Measurements from ENCODE around the gene SERGEF. TPM values are rescaled to one million over a fixed set of nuclear protein-coding genes. Genes with fewer than 3 reads are reported as not detected.

Gene SERGEF
- total and polyA plus RNA-seq, 2 of the 13 experiments (the other 11 are each of a cell fraction or from before 2014, with no cell fraction given), result 54.5 to 114 TPM

DNA sequence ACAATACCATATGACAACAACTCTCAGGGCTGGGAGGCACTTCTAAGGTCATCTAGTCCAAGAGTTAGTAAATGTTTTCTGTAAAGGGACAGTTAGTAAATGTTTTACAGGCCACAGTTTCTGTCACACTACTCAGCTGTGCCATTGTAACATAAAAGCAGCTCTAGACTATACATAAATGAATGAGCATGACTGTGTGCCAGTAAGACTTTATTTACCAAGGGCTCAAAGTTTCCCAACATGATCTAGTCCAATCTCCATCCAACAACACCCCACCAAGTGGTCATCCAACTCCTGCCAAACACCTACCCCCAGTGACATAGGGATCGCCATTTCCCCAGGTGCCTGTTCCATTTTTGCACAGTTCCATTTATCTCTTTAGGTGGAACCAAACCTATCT lies 12.1 kb downstream of the SERGEF start (continued):
- TF ChIP-seq, protein P1, sequence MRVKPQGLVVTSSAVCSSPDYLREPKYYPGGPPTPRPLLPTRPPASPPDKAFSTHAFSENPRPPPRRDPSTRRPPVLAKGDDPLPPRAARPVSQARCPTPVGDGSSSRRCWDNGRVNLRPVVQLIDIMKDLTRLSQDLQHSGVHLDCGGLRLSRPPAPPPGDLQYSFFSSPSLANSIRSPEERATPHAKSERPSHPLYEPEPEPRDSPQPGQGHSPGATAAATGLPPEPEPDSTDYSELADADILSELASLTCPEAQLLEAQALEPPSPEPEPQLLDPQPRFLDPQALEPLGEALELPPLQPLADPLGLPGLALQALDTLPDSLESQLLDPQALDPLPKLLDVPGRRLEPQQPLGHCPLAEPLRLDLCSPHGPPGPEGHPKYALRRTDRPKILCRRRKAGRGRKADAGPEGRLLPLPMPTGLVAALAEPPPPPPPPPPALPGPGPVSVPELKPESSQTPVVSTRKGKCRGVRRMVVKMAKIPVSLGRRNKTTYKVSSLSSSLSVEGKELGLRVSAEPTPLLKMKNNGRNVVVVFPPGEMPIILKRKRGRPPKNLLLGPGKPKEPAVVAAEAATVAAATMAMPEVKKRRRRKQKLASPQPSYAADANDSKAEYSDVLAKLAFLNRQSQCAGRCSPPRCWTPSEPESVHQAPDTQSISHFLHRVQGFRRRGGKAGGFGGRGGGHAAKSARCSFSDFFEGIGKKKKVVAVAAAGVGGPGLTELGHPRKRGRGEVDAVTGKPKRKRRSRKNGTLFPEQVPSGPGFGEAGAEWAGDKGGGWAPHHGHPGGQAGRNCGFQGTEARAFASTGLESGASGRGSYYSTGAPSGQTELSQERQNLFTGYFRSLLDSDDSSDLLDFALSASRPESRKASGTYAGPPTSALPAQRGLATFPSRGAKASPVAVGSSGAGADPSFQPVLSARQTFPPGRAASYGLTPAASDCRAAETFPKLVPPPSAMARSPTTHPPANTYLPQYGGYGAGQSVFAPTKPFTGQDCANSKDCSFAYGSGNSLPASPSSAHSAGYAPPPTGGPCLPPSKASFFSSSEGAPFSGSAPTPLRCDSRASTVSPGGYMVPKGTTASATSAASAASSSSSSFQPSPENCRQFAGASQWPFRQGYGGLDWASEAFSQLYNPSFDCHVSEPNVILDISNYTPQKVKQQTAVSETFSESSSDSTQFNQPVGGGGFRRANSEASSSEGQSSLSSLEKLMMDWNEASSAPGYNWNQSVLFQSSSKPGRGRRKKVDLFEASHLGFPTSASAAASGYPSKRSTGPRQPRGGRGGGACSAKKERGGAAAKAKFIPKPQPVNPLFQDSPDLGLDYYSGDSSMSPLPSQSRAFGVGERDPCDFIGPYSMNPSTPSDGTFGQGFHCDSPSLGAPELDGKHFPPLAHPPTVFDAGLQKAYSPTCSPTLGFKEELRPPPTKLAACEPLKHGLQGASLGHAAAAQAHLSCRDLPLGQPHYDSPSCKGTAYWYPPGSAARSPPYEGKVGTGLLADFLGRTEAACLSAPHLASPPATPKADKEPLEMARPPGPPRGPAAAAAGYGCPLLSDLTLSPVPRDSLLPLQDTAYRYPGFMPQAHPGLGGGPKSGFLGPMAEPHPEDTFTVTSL (CRISPR knock-in tag; IDR thresholded peaks at IDR 0.05; ENCODE audit: borderline replicate concordance), result peak; percentile 66; the same call in 1 of the 2 replicates
- TF ChIP-seq FOXJ3 (CRISPR knock-in tag; IDR thresholded peaks at IDR 0.05; ENCODE audit: borderline replicate concordance) (peak; percentile 73; the same call in 1 of the 2 replicates), SRY (CRISPR knock-in tag; IDR thresholded peaks at IDR 0.05) (no peak), FOSL2 (CRISPR knock-in tag; IDR thresholded peaks at IDR 0.05) (peak; percentile 66), MED1 (CRISPR knock-in tag; IDR thresholded peaks at IDR 0.05) (peak; percentile 84), RORA (CRISPR knock-in tag; IDR thresholded peaks at IDR 0.05) (no peak), ZMYM2 (CRISPR knock-in tag; IDR thresholded peaks at IDR 0.05) (peak; percentile 56; the same call in 1 of the 2 replicates), EP300 (IDR thresholded peaks at IDR 0.05; ENCODE audit: low read depth in 2 of 2, low read length in 2 of 2) (peak in 1 of 2 experiments; percentile 75; a peak in 2 of 4 replicates), EP300 (CRISPR knock-in tag; IDR thresholded peaks at IDR 0.05; ENCODE audit: borderline replicate concordance) (0 out of 2 replicates have a peak, but pooled peaks have one; percentile 33)
- TF ChIP-seq, protein P2, sequence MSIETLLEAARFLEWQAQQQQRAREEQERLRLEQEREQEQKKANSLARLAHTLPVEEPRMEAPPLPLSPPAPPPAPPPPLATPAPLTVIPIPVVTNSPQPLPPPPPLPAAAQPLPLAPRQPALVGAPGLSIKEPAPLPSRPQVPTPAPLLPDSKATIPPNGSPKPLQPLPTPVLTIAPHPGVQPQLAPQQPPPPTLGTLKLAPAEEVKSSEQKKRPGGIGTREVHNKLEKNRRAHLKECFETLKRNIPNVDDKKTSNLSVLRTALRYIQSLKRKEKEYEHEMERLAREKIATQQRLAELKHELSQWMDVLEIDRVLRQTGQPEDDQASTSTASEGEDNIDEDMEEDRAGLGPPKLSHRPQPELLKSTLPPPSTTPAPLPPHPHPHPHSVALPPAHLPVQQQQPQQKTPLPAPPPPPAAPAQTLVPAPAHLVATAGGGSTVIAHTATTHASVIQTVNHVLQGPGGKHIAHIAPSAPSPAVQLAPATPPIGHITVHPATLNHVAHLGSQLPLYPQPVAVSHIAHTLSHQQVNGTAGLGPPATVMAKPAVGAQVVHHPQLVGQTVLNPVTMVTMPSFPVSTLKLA (IDR thresholded peaks at IDR 0.05), result peak; percentile 14; the same call in 1 of the 2 replicates
- TF ChIP-seq, protein P3, sequence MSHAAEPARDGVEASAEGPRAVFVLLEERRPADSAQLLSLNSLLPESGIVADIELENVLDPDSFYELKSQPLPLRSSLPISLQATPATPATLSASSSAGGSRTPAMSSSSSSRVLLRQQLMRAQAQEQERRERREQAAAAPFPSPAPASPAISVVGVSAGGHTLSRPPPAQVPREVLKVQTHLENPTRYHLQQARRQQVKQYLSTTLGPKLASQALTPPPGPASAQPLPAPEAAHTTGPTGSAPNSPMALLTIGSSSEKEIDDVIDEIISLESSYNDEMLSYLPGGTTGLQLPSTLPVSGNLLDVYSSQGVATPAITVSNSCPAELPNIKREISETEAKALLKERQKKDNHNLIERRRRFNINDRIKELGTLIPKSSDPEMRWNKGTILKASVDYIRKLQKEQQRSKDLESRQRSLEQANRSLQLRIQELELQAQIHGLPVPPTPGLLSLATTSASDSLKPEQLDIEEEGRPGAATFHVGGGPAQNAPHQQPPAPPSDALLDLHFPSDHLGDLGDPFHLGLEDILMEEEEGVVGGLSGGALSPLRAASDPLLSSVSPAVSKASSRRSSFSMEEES (CRISPR knock-in tag; IDR thresholded peaks at IDR 0.05), result 0 out of 2 replicates have a peak, but pooled peaks have one; percentile 15
- TF ChIP-seq, protein P4, sequence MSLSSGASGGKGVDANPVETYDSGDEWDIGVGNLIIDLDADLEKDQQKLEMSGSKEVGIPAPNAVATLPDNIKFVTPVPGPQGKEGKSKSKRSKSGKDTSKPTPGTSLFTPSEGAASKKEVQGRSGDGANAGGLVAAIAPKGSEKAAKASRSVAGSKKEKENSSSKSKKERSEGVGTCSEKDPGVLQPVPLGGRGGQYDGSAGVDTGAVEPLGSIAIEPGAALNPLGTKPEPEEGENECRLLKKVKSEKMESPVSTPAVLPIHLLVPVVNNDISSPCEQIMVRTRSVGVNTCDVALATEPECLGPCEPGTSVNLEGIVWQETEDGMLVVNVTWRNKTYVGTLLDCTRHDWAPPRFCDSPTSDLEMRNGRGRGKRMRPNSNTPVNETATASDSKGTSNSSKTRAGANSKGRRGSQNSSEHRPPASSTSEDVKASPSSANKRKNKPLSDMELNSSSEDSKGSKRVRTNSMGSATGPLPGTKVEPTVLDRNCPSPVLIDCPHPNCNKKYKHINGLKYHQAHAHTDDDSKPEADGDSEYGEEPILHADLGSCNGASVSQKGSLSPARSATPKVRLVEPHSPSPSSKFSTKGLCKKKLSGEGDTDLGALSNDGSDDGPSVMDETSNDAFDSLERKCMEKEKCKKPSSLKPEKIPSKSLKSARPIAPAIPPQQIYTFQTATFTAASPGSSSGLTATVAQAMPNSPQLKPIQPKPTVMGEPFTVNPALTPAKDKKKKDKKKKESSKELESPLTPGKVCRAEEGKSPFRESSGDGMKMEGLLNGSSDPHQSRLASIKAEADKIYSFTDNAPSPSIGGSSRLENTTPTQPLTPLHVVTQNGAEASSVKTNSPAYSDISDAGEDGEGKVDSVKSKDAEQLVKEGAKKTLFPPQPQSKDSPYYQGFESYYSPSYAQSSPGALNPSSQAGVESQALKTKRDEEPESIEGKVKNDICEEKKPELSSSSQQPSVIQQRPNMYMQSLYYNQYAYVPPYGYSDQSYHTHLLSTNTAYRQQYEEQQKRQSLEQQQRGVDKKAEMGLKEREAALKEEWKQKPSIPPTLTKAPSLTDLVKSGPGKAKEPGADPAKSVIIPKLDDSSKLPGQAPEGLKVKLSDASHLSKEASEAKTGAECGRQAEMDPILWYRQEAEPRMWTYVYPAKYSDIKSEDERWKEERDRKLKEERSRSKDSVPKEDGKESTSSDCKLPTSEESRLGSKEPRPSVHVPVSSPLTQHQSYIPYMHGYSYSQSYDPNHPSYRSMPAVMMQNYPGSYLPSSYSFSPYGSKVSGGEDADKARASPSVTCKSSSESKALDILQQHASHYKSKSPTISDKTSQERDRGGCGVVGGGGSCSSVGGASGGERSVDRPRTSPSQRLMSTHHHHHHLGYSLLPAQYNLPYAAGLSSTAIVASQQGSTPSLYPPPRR (CRISPR knock-in tag; IDR thresholded peaks at IDR 0.05; ENCODE audit: borderline replicate concordance), result peak; percentile 46; the same call in 1 of the 2 replicates
